ENCODE results near the gene CDKN2A. TPM values are rescaled to one million over a fixed set of nuclear protein-coding genes. Genes with fewer than 3 reads are reported as not detected.

The CDKN2A gene
- total and polyA plus RNA-seq, 3 donors from 2014 or later = 12.9 to 67.5 (median 20.4) TPM

DNA sequence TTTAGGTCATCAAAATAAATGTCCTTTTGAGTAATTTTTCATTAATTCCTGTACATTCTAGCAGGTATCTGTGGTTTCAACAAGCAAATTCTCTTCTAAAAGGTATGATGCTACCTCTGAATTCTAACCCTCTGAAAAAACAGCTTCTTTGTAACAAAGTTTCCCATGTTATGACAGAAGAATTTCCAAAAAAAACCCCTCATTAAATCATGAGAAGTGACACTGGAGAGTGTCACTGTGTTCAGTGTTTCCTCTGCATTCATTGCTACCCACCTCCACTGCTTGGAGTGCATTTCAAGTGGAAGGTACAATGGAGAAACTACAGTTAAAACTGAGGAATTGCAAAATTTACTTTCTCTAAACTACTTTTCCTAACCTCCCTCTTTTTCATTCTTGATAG lies 10.1 kb downstream of the CDKN2A start:
- Histone ChIP-seq H3K4me1 (no peaks in the 10 kb centered on the region), H3K27me3 (no peaks in the 10 kb centered on the region), H3K27ac (no peak overlapping the region), H3K9me3 (no peaks in the 10 kb centered on the region), H3K4me3 (no peak overlapping the region), H3K36me3 (ENCODE audit: low read depth, missing control alignments) (no peaks in the 10 kb centered on the region)
- DNase-seq = no peak
- TF ChIP-seq POLR2A (IDR thresholded peaks at IDR 0.05) = no peak
- TF ChIP-seq, protein P1, sequence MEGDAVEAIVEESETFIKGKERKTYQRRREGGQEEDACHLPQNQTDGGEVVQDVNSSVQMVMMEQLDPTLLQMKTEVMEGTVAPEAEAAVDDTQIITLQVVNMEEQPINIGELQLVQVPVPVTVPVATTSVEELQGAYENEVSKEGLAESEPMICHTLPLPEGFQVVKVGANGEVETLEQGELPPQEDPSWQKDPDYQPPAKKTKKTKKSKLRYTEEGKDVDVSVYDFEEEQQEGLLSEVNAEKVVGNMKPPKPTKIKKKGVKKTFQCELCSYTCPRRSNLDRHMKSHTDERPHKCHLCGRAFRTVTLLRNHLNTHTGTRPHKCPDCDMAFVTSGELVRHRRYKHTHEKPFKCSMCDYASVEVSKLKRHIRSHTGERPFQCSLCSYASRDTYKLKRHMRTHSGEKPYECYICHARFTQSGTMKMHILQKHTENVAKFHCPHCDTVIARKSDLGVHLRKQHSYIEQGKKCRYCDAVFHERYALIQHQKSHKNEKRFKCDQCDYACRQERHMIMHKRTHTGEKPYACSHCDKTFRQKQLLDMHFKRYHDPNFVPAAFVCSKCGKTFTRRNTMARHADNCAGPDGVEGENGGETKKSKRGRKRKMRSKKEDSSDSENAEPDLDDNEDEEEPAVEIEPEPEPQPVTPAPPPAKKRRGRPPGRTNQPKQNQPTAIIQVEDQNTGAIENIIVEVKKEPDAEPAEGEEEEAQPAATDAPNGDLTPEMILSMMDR (IDR thresholded peaks at IDR 0.05) = no peak
- intact Hi-C loops (cut with DNase I; ENCODE audit: low total_unique reads) = no loop called here

DNA sequence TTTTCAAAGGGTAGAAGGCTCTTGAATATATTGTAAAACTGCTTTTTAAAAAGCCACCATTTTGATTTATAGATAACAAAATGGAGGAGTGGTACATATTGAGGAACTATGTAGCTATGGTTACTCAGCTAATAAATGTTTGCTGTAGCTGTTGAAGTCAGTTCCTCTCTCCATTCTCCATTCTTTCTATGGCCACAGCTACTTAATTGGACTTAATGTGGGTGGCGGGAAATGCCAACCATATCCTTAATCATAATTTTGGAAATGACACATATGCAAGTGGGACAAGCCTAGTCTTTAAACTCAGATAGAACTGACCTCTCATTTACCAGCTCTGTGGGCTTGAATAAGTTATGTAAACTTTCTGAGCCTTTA lies 10.6 kb downstream of the CDKN2A start:
- H3K4me3 ChIP-seq = no peak overlapping the region
- intact Hi-C loops (cut with DNase I; ENCODE audit: low total_unique reads) = no loop called here
- no peak overlapping the region for H3K27ac ChIP-seq
- no peaks in the 10 kb centered on the region for H3K9me3 ChIP-seq
- H3K36me3 ChIP-seq (ENCODE audit: low read depth, missing control alignments) = no peaks in the 10 kb centered on the region
- H3K27me3 ChIP-seq = no peaks in the 10 kb centered on the region
- 70 to 73% methylated on average over 1 of the region's 1 CpG for WGBS, 2 donors
- TF ChIP-seq, protein P1 (IDR thresholded peaks at IDR 0.05) = no peak
- no peak for TF ChIP-seq POLR2A (IDR thresholded peaks at IDR 0.05)
- no peaks in the 10 kb centered on the region for H3K4me1 ChIP-seq
- no peak for DNase-seq

DNA sequence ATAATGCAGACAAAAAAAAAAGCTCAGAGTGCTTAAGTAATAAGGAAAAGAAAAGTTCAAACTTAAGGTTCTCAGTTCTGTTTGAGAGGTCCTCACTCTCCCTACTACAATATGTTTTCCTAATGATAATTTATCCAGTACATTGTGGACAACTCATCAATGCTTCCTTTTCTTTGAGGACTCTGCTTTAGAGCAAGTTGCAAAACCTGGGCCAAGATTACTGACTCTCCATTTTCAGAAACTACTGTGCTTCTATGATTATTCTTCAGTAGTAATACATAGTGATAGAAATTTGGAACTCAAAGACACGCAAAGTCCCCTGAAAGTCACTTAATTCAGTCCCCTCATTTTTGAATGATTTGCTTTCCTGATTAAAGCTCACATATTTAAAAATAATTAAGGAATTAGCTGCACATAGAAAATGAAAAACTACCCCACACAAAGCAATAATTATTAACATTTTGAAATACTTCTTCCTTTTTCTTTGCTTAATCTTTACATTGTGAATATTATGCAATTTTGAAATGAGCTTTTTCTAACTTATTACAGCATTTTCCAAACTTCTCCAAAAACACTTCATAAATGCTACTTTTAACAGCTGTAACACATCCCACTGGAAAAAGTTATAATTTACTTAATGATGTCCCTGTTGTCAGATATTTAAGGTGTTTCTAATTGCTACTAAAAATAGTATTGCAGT lies 11.2 kb downstream of the CDKN2A start:
- DNase-seq = no peak
- Histone ChIP-seq H3K4me3 (no peak overlapping the region), H3K27me3 (no peaks in the 10 kb centered on the region), H3K36me3 (ENCODE audit: low read depth, missing control alignments) (no peaks in the 10 kb centered on the region), H3K27ac (no peak overlapping the region), H3K9me3 (no peaks in the 10 kb centered on the region), H3K4me1 (no peaks in the 10 kb centered on the region)
- TF ChIP-seq POLR2A (IDR thresholded peaks at IDR 0.05) = no peak
- TF ChIP-seq, protein P1 (IDR thresholded peaks at IDR 0.05) = no peak
- intact Hi-C loops (cut with DNase I; ENCODE audit: low total_unique reads) = no loop called here
- 63 to 67% methylated on average over 1 of the region's 1 CpG for WGBS, 2 donors

DNA sequence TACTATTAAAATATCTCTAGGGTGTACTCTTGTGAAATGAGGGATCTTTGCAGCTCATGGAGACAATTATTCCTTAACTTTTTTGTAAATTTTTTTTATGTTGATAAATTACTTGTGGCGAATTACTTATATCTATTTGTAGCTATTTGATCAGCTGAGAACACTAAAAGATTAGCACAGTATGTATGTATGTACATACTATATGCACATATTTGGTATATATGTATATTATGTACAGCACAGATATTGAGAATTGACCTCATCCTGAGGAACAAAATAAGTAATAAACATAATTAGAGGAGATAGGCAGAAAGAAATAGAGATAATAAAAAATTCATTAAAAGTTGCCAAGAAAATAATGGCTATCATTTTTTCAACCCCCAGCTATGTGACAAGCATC lies 11.8 kb downstream of the CDKN2A start:
- TF ChIP-seq POLR2A (IDR thresholded peaks at IDR 0.05) = no peak
- TF ChIP-seq, protein P1 (IDR thresholded peaks at IDR 0.05) = no peak
- Histone ChIP-seq H3K27ac (no peak overlapping the region), H3K36me3 (ENCODE audit: low read depth, missing control alignments) (no peaks in the 10 kb centered on the region), H3K9me3 (no peaks in the 10 kb centered on the region), H3K4me1 (no peaks in the 10 kb centered on the region), H3K4me3 (no peak overlapping the region), H3K27me3 (no peaks in the 10 kb centered on the region)
- no peak for DNase-seq
- intact Hi-C loops (cut with DNase I; ENCODE audit: low total_unique reads) = no loop called here
- 70 to 74% methylated on average over 1 of the region's 1 CpG for WGBS, 2 donors

DNA sequence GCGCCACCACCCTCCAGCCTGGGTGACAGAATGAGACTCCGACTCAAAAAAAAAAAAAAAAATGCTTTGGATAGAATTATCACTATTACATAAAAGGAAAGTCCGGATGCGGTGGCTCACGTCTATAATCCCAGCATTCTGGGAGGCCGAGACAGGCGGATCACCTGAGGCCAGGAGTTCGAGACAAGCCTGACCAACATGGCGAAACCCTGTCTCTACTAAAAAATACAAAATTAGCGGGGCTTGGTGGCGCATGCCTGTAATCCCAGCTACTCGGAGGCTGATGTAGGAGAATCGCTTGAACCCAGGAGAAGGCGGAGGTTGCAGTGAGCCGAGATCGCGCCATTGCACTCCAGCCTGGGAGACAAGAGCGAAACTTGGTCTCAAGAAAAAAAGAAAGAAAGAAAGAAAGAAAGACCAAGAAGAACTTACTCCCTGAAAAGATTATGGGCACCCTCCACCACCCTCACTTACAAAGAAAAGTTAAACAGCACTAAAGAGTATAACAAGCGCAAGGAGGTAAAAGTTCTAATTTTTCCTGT lies 17.8 kb downstream of the CDKN2A start:
- H3K27me3 ChIP-seq = peaks cover 10% of the 10 kb centered on the region
- no peak for TF ChIP-seq POLR2A (IDR thresholded peaks at IDR 0.05)
- TF ChIP-seq, protein P1 (IDR thresholded peaks at IDR 0.05) = no peak
- no peak overlapping the region for H3K4me3 ChIP-seq
- H3K27ac ChIP-seq = no peak overlapping the region
- H3K36me3 ChIP-seq (ENCODE audit: low read depth, missing control alignments) = no peaks in the 10 kb centered on the region
- intact Hi-C loops (cut with DNase I; ENCODE audit: low total_unique reads) = no loop called here
- peaks cover 13% of the 10 kb centered on the region for H3K4me1 ChIP-seq
- H3K9me3 ChIP-seq = no peaks in the 10 kb centered on the region
- no peak for DNase-seq
- whole genome bisulfite sequencing, 2 donors = 16 to 19% methylated on average over 19 of the region's 19 CpGs
